ENCODE results near the gene SIK3.

The SIK3 gene

GRCh38 chr11:116990811-116991210 is 107.4 kb downstream of the SIK3 start:
- TF ChIP-seq REST (IDR thresholded peaks at IDR 0.05; ENCODE audit: insufficient read depth in 1 of 2, low read depth in 2 of 2, low read length in 2 of 2) (no peak), SIN3A (IDR thresholded peaks at IDR 0.05; ENCODE audit: borderline replicate concordance, insufficient read depth, low read length) (no peak), POLR2AphosphoS5 (IDR thresholded peaks at IDR 0.05; ENCODE audit: low read depth, low read length) (no peak), FOXP2 (optimal IDR thresholded peaks at IDR 0.05; ENCODE audit: borderline replicate concordance, extremely low read depth, extremely low read length, insufficient read depth) (no peak)

GRCh38 chr11:116990061-116990473 is 108.2 kb downstream of the SIK3 start:
- no peak for TF ChIP-seq FOXP2 (optimal IDR thresholded peaks at IDR 0.05; ENCODE audit: borderline replicate concordance, extremely low read depth, extremely low read length, insufficient read depth)
- TF ChIP-seq REST (IDR thresholded peaks at IDR 0.05; ENCODE audit: insufficient read depth in 1 of 2, low read depth in 2 of 2, low read length in 2 of 2): no peak
- TF ChIP-seq SIN3A (IDR thresholded peaks at IDR 0.05; ENCODE audit: borderline replicate concordance, insufficient read depth, low read length): no peak
- no peak for TF ChIP-seq TAF1 (IDR thresholded peaks at IDR 0.05; ENCODE audit: borderline replicate concordance, insufficient read depth, low read length)
- no peak for TF ChIP-seq POLR2AphosphoS5 (IDR thresholded peaks at IDR 0.05; ENCODE audit: low read depth, low read length)

GRCh38 chr11:116989184-116989583 is 109.0 kb downstream of the SIK3 start:
- TF ChIP-seq REST (IDR thresholded peaks at IDR 0.05; ENCODE audit: insufficient read depth in 1 of 2, low read depth in 2 of 2, low read length in 2 of 2) (no peak), POLR2AphosphoS5 (IDR thresholded peaks at IDR 0.05; ENCODE audit: low read depth, low read length) (no peak), FOXP2 (optimal IDR thresholded peaks at IDR 0.05; ENCODE audit: borderline replicate concordance, extremely low read depth, extremely low read length, insufficient read depth) (no peak), TAF1 (IDR thresholded peaks at IDR 0.05; ENCODE audit: borderline replicate concordance, insufficient read depth, low read length) (no peak), SIN3A (IDR thresholded peaks at IDR 0.05; ENCODE audit: borderline replicate concordance, insufficient read depth, low read length) (no peak)

GRCh38 chr11:116986521-116987105 is 111.6 kb downstream of the SIK3 start:
- no peak for TF ChIP-seq REST (IDR thresholded peaks at IDR 0.05; ENCODE audit: insufficient read depth in 1 of 2, low read depth in 2 of 2, low read length in 2 of 2)
- TF ChIP-seq TAF1 (IDR thresholded peaks at IDR 0.05; ENCODE audit: borderline replicate concordance, insufficient read depth, low read length): no peak
- no peak for TF ChIP-seq FOXP2 (optimal IDR thresholded peaks at IDR 0.05; ENCODE audit: borderline replicate concordance, extremely low read depth, extremely low read length, insufficient read depth)
- no peak for TF ChIP-seq SIN3A (IDR thresholded peaks at IDR 0.05; ENCODE audit: borderline replicate concordance, insufficient read depth, low read length)
- no peak for TF ChIP-seq POLR2AphosphoS5 (IDR thresholded peaks at IDR 0.05; ENCODE audit: low read depth, low read length)

- TF ChIP-seq TAF1 (IDR thresholded peaks at IDR 0.05; ENCODE audit: borderline replicate concordance, insufficient read depth, low read length): no peak
- TF ChIP-seq POLR2AphosphoS5 (IDR thresholded peaks at IDR 0.05; ENCODE audit: low read depth, low read length): no peak
Measured at GRCh38 chr11:116984589-116984988, 113.6 kb downstream of the SIK3 start.
